ENCODE data around the gene KIAA2012. TPM values are rescaled to one million over a fixed set of nuclear protein-coding genes. Genes with fewer than 3 reads are reported as not detected.

The KIAA2012 gene
- total and polyA plus RNA-seq, 2 of the 8 experiments (the other 6 are each of a cell fraction or from before 2014, with no cell fraction given): not detected

GRCh38 chr2:202112041-202112440, 39.0 kb downstream of the KIAA2012 start:
- Histone ChIP-seq H2BK20ac (ENCODE audit: low read length) (no peak overlapping the region), H4K91ac (replicated peaks; ENCODE audit: insufficient read length, low read length) (no peak overlapping the region), H4K20me1 (replicated peaks in 1 of 2; ENCODE audit: control insufficient read depth in 1 of 2, insufficient read depth in 2 of 2, low read length in 2 of 2) (no peaks in the 10 kb centered on the region), H3K56ac (replicated peaks; ENCODE audit: insufficient read length, low read depth, low read length) (no peak overlapping the region), H4K8ac (ENCODE audit: extremely low read depth, insufficient read depth, low read length) (no peak overlapping the region), H3K4me1 (replicated peaks in 1 of 4; ENCODE audit: control insufficient read depth in 3 of 4, insufficient read depth in 4 of 4, low read length in 3 of 4) (peaks cover 0 to 11% (median 4%) of the 10 kb centered on the region in 4 experiments; a peak in 5 of 7 replicates), H3K23me2 (ENCODE audit: low read depth, low read length) (no peaks in the 10 kb centered on the region), H3K9me3 (ENCODE audit: insufficient read depth in 2 of 2, low read depth in 1 of 2, low read length in 1 of 2) (no peaks in the 10 kb centered on the region), H3K14ac (ENCODE audit: insufficient read length) (no peak overlapping the region), H3K23ac (ENCODE audit: insufficient read length) (no peak overlapping the region), H2BK12ac (ENCODE audit: low read depth, low read length) (no peak overlapping the region), H2AFZ (ENCODE audit: low read length) (no peak overlapping the region), H2BK120ac (replicated peaks; ENCODE audit: low read depth, low read length) (no peak overlapping the region), H3K4me2 (ENCODE audit: insufficient read depth in 1 of 2, low read depth in 2 of 2, low read length in 2 of 2) (no peak overlapping the region), H2BK5ac (ENCODE audit: low read depth, low read length) (no peak overlapping the region), H3K4me3 (ENCODE audit: extremely low read depth in 1 of 4, insufficient read depth in 2 of 4, low read depth in 3 of 4, low read length in 4 of 4) (no peak overlapping the region), H3K79me1 (ENCODE audit: low read depth, low read length) (no peaks in the 10 kb centered on the region), H2BK15ac (ENCODE audit: low read length) (no peak overlapping the region), H3K4ac (replicated peaks; ENCODE audit: insufficient read length, low read depth, low read length) (no peak overlapping the region), H3K18ac (ENCODE audit: extremely low read depth, low read length) (no peak overlapping the region), H3K9ac (replicated peaks in 1 of 4; ENCODE audit: extremely low read depth in 1 of 4, low read depth in 3 of 4, low read length in 3 of 4) (no peak overlapping the region), H3K36me3 (ENCODE audit: control insufficient read depth in 2 of 4, insufficient read depth in 4 of 4, low read length in 3 of 4) (no peaks in the 10 kb centered on the region), H3K79me2 (ENCODE audit: control insufficient read depth in 1 of 2, insufficient read depth in 2 of 2, low read length in 2 of 2) (no peaks in the 10 kb centered on the region), H4K5ac (ENCODE audit: insufficient read length, low read depth, low read length) (no peak overlapping the region), H3K27me3 (replicated peaks in 1 of 4; ENCODE audit: control insufficient read depth in 3 of 4, extremely low read depth in 1 of 4, insufficient read depth in 3 of 4, low read length in 3 of 4) (no peaks in the 10 kb centered on the region), H2AK5ac (ENCODE audit: low read depth, low read length) (no peak overlapping the region), H3K27ac (ENCODE audit: low read depth, low read length) (no peak overlapping the region)
- ChIA-PET POLR2A (ENCODE audit: partially characterized antibody) (no interaction called here), CTCF (ENCODE audit: partially characterized antibody) (interaction anchor here (0.7 to 1.5 kb wide), 5 partner anchors 23 to 317 kb away, joined by 3 read pairs; no protein-coding TSS in a partner anchor)
- DNase-seq (ENCODE audit: low read depth in 1 of 2, low spot score in 2 of 2) (no peak), FAIRE-seq (no peak)
- 79% methylated on average over 7 of the region's 7 CpGs; no CpG with 5 or more reads in 1 of the 2 experiments for WGBS, 2 experiments (ENCODE audit: extremely low coverage in 1 of 2, insufficient coverage in 1 of 2, insufficient read length in 1 of 2, insufficient replicate concordance in 2 of 2, low coverage in 1 of 2, low lambda C conversion rate in 2 of 2, missing lambda C conversion rate in 1 of 2)
- TF ChIP-seq BACH1 (IDR thresholded peaks at IDR 0.05; ENCODE audit: low read length): no peak
- no peak for TF ChIP-seq ASH2L (IDR thresholded peaks at IDR 0.05; ENCODE audit: low read length)
- TF ChIP-seq RNF2 (IDR thresholded peaks at IDR 0.05; ENCODE audit: borderline replicate concordance, low read depth, low read length, missing control alignments, poor library complexity, severe bottlenecking): no peak
- TF ChIP-seq HDAC2 (IDR thresholded peaks at IDR 0.05; ENCODE audit: borderline replicate concordance in 1 of 2, low read depth in 2 of 2, low read length in 2 of 2): no peak
- TF ChIP-seq CHD2 (IDR thresholded peaks at IDR 0.05; ENCODE audit: low read length): no peak
- TF ChIP-seq GABPA (IDR thresholded peaks at IDR 0.05; ENCODE audit: borderline replicate concordance, insufficient read depth, low read length): no peak
- no peak for TF ChIP-seq CHD1 (IDR thresholded peaks at IDR 0.05; ENCODE audit: low read depth, low read length)
- no peak for TF ChIP-seq SIN3A (conservative IDR thresholded peaks at IDR 0.05 in 1 of 2, IDR thresholded peaks at IDR 0.05 in 1 of 2; ENCODE audit: low read depth in 1 of 2, low read length in 2 of 2)
- TF ChIP-seq CBX5 (IDR thresholded peaks at IDR 0.05; ENCODE audit: low read depth, low read length): no peak
- no peak for TF ChIP-seq BRCA1 (IDR thresholded peaks at IDR 0.05; ENCODE audit: low read depth, low read length)
- no peak for TF ChIP-seq KDM1A (IDR thresholded peaks at IDR 0.05; ENCODE audit: borderline replicate concordance, low read length)
- no peak for TF ChIP-seq GTF2F1 (IDR thresholded peaks at IDR 0.05; ENCODE audit: borderline replicate concordance, low read depth, low read length)
- no peak for TF ChIP-seq CEBPB (IDR thresholded peaks at IDR 0.05; ENCODE audit: low read depth, low read length)
- no peak for TF ChIP-seq RFX5 (IDR thresholded peaks at IDR 0.05; ENCODE audit: borderline replicate concordance, low read depth, low read length)

Data from H1 (cell line).